OCI-M2 (cell line): ENCODE results near the gene GNPTG.

Experiments
- DNase-seq: peaks from one replicate; lab custom pipeline; 2025; ENCODE audit not compliant: unreplicated experiment; lab: John Stamatoyannopoulos, UW

The GNPTG gene

GRCh38 chr16:1367486-1368174, 15.9 kb downstream of the GNPTG start:
- no peak for DNase-seq

DNA sequence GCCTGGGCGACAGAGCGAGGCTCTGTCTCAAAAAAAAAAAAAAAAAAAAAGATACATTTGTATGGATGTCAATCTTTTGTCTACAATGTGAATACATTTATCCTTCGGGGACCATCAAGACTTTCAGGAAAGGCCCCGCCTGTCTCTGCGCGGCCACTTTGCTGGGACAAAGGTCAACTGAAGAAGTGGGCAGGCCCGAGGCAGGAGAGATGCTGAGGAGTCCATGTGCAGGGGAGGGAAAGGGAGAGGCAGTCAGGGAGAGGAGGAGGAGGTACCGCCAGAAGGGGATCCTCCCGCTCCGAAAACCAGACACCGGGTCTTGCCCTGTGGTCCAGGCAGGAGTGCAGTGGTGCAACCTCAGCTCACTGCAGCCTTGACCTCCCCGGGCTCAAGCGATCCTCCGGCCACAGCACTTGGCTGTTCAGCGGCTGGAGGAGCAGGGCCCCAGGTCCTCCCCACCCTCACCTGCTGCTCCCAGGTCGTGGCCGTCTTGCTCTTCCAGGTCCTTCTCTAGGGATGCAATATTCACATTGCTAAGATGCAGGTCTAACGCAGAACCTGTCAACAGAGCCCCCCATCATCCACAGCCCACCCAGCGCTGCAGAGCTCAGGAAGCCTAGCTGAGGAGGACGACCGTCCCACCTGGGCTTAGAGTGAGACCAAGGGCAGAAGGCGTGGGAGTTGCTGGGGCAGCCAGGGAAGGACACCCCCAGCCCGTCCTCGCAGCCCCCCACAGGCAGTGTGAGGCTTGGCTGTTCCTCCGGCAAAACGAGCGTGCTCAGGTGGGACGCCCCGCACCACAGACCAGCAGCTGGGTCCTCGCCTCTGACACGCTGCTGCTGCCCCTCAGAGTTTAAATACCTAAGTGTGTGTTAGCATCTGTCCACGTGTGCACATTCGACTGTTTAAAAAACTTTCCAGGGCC, 19.6 kb downstream of the GNPTG start:
- DNase-seq, result no peak

DNA sequence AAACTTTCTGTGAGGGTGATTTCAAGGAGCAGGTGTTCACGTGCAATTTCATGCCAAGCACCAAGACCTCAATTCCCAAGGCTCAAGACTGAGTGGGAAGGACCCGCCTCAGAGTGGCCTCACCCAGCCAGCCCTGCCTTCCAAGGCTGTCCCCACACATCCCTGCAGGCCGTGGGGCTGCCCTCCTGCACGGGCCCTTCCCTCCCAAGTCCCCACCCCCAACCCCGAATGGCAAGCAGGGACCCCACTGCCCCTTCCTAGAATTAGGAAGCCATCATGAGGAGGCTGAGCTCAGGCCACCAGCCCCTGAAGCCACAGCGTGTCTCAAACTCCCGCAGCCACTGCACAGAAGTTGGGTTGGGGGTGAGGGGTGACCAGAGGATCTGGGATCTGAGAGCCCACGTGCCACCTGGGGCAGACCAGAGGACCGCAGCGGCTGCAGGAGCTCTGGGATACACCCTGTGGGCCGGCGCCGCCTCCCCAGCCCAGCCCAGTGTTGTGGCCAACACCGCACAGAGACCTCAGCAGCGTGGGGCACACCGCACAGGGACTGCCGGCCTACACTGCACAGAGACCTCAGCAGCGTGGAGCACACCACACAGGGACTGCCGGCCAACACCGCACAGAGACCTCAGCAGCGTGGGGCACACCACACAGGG, 20.7 kb downstream of the GNPTG start:
- no peak for DNase-seq

GRCh38 chr16:1374418-1375297, 22.9 kb downstream of the GNPTG start:
- no peak for DNase-seq

DNA sequence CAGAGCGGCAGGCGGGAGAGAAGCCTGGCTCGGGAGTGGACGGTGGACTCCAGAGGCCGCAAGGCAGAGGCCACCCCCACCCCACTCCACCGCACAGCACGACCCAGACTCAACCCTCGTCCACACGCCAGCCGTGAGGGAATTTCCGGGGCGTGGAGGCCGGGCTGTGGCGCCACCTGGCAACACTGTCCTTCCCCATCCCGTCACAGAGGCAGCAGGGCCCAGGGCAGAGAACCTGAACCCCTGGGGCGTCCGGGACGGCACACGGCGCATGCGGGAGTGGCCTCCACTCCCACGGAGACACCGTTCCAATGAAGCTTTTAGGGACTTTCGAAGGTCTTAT, 23.5 kb downstream of the GNPTG start:
- no peak for DNase-seq

DNA sequence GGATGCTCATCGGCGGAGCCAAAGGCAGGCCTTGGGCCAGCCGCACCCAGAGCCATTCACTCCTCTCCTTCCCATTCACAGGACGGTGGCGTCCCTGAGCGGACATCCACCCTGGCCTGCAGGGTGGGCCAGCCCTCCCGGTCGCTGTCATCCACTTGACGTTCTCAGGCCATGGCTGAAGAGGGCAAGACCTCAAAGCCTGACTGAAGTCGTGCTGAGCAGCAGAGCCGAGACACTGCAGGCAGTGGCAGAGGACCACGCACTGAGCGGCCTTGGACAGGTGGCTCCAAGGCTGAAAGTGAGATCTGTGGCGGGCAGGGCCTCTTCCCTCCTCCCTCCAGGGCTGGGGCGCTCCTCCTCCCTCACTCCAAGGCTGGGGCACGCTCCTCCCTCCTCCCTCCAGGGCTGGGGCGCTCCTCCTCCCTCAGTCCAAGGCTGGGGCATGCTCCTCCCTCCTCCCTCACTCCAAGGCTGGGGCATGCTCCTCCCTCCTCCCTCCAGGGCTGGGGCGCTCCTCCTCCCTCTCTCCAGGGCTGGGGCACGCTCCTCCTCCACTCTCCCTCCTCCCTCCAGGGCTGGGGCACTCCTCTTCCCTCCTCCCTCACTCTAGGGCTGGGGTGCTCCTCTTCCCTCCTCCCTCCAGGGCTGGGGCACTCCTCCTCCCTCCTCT, 24.1 kb downstream of the GNPTG start:
- DNase-seq, result no peak

GRCh38 chr16:1377406-1378010, 25.8 kb downstream of the GNPTG start:
- no peak for DNase-seq

GRCh38 chr16:1378087-1378803, 26.5 kb downstream of the GNPTG start:
- DNase-seq, result no peak

GRCh38 chr16:1378804-1379303, 27.1 kb downstream of the GNPTG start:
- no peak for DNase-seq

GRCh38 chr16:1379304-1380076, 27.8 kb downstream of the GNPTG start:
- no peak for DNase-seq

DNA sequence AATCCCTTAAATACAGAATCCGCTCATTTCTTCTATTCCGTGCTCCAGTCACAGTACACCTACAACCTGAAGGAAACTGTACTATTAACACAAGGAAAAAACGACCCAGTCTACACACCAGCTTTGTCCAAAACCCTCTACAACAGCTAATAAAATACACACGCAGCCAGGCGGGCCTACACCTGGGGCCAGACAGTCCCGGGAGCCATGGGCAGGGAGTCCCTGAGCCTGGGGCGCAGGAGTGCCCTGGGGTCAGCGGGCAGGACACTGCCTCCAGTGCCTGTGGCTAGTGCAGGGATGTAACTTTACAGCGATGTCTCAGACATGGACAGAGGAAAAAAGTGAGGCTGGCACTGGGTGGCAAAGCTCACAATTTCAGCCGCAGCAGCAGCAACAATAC, 28.5 kb downstream of the GNPTG start:
- no peak for DNase-seq

- no peak for DNase-seq
These were observed 30.1 kb downstream of the GNPTG start for GRCh38 chr16:1381612-1382406.

GRCh38 chr16:1383556-1383955, 31.8 kb downstream of the GNPTG start:
- DNase-seq, result no peak

DNA sequence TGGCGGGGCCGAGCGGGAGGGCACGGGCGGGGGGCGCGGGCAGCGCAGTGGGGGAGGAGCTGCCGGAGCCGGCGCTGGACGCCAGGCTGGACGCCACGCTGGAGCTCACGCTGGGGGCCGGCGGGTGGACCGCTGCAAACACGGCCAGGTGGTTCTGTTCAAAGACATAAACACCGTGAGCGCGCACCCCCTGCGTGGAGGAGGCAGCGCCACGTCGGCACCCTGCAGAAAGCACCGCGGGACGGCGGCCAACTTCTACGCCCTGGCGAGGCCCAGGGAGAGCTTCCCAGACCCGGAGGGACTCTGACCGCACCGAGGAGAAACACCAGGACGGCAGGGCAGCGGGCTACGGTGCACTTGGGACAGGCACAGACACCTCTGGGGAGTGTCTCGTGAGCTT, 33.5 kb downstream of the GNPTG start:
- DNase-seq, result no peak

- no peak for DNase-seq
These were observed 35.6 kb downstream of the GNPTG start for GRCh38 chr16:1387331-1387730.

DNA sequence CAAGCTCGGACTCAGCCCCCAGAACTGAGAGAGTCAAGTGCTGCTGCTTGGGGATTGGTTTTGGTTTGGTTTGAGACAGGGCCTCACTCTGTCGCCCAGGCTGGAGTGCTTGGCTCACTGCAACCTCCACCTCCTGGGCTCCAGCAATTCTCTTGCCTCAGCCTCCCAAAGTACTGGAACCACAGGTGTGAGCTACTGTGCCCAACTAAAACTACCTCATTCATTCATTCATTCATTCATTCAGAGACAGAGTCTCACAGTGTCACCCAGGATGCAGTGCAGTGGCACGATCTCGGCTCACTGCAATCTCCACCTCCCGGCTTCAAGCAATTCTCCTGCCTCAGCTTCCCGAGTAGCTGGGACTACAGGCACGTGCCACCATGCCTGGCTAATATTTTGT, 38.0 kb downstream of the GNPTG start:
- DNase-seq, result no peak

- DNase-seq, result no peak
These were observed 38.6 kb downstream of the GNPTG start for GRCh38 chr16:1390239-1390779.
